WTC11 (cell line): ENCODE data around the gene SLC22A12. TPM values are rescaled to one million over a fixed set of nuclear protein-coding genes. Genes with fewer than 3 reads are reported as not detected.

Source experiments
- ATAC-seq: fragments of 200-7000 bp; cut with Tn5 transposase; 2 replicates; pipeline ENCODE4 v1.10.0; 2021; ENCODE audit warnings: mild to moderate bottlenecking, moderate library complexity
- CTCF ChIA-PET: fragments of 300-600 bp; sonication (Branson Sonifier 250); formaldehyde crosslinking; loops from one replicate; lab custom pipeline; 2021; ENCODE audit warnings: antibody characterized with exemption; lab: Charles Lee
- POLR2A ChIA-PET: fragments of 350-600 bp; sonication (Branson Sonifier 250); formaldehyde crosslinking; loops from one replicate; lab custom pipeline; 2021; ENCODE audit warnings: antibody characterized with exemption; lab: Charles Lee
- DNase-seq: peaks from one replicate; pipeline ENCODE4 v3.0.0; 2021; ENCODE audit warnings: low spot score
- H3K27ac Mint-ChIP-seq: 2 replicates; pipeline ENCODE4 v1.8.0; 2021; ENCODE audit warnings: mixed read lengths
- H3K27me3 Mint-ChIP-seq: 2 replicates; pipeline ENCODE4 v1.8.0; 2021; ENCODE audit warnings: low read depth, mild to moderate bottlenecking, moderate library complexity, mixed read lengths
- H3K36me3 Mint-ChIP-seq: 2 replicates; pipeline ENCODE4 v1.8.0; 2021; ENCODE audit warnings: mixed read lengths
- H3K4me1 Mint-ChIP-seq: 2 replicates; pipeline ENCODE4 v1.8.0; 2022; ENCODE audit warnings: mixed read lengths
- H3K4me3 Mint-ChIP-seq: 2 replicates; pipeline ENCODE4 v1.8.0; 2021; ENCODE audit warnings: mild to moderate bottlenecking, moderate library complexity, mixed read lengths
- H3K9me3 Mint-ChIP-seq: 2 replicates; pipeline ENCODE4 v1.8.0; 2021; ENCODE audit warnings: mixed read lengths
- ARID4B ChIP-seq: sonication (generic); formaldehyde crosslinking; IDR thresholded peaks from 2 replicates; pipeline ENCODE4 v1.8.0; 2023; ENCODE audit warnings: missing genetic modification reagents, mild to moderate bottlenecking, borderline replicate concordance
- ATF1 ChIP-seq: sonication (generic); formaldehyde crosslinking; IDR thresholded peaks from 2 replicates; pipeline ENCODE4 v1.8.1; 2023; ENCODE audit warnings: mild to moderate bottlenecking, moderate library complexity, missing genetic modification reagents
- CBFB ChIP-seq: sonication (generic); formaldehyde crosslinking; IDR thresholded peaks from 2 replicates; pipeline ENCODE4 v1.8.1; 2022; ENCODE audit warnings: mild to moderate bottlenecking, low read depth, missing genetic modification reagents
- CDX4 ChIP-seq: fragments of 250-450 bp; sonication (Bioruptor Pico); IDR thresholded peaks from 2 replicates; pipeline ENCODE4 v1.9.0; 2021; ENCODE audit warnings: moderate library complexity, mild to moderate bottlenecking, inconsistent platforms, borderline replicate concordance
- ESRRA ChIP-seq: sonication (generic); formaldehyde crosslinking; IDR thresholded peaks from 2 replicates; pipeline ENCODE4 v1.8.1; 2022; ENCODE audit warnings: mild to moderate bottlenecking, missing genetic modification reagents, borderline replicate concordance
- ETV6 ChIP-seq: sonication (generic); formaldehyde crosslinking; IDR thresholded peaks from 2 replicates; pipeline ENCODE4 v1.8.1; 2022; ENCODE audit warnings: mild to moderate bottlenecking, missing genetic modification reagents
- GTF2I ChIP-seq: fragments of 250-450 bp; sonication (Bioruptor Pico); conservative IDR thresholded peaks from 2 replicates; pipeline ENCODE4 v1.4.0; 2021; ENCODE audit warnings: mild to moderate bottlenecking
- IRF2 ChIP-seq: sonication (generic); formaldehyde crosslinking; IDR thresholded peaks from 2 replicates; pipeline ENCODE4 v1.8.0; 2022; ENCODE audit warnings: low read depth, missing genetic modification reagents, borderline replicate concordance
- MXD4 ChIP-seq: fragments of 250-450 bp; sonication (Bioruptor Pico); IDR thresholded peaks from 2 replicates; pipeline ENCODE4 v1.8.0; 2021; ENCODE audit warnings: mild to moderate bottlenecking, moderate library complexity, borderline replicate concordance
- PREB ChIP-seq: sonication (generic); formaldehyde crosslinking; IDR thresholded peaks from 2 replicates; pipeline ENCODE4 v1.8.1; 2022; ENCODE audit warnings: mild to moderate bottlenecking, missing genetic modification reagents, moderate library complexity, borderline replicate concordance
- PRRX2 ChIP-seq: fragments of 250-450 bp; sonication (Bioruptor Pico); IDR thresholded peaks from 2 replicates; pipeline ENCODE4 v1.8.0; 2021; ENCODE audit warnings: mild to moderate bottlenecking
- RORB ChIP-seq: fragments of 250-450 bp; sonication (Bioruptor Pico); IDR thresholded peaks from 2 replicates; pipeline ENCODE4 v1.9.0; 2021; ENCODE audit warnings: mild to moderate bottlenecking
- USF2 ChIP-seq: sonication (generic); formaldehyde crosslinking; IDR thresholded peaks from 2 replicates; pipeline ENCODE4 v1.8.1; 2023; ENCODE audit warnings: mild to moderate bottlenecking, missing genetic modification reagents, moderate library complexity
- ZNF121 ChIP-seq: sonication (generic); formaldehyde crosslinking; IDR thresholded peaks from 2 replicates; pipeline ENCODE4 v1.8.0; 2023; ENCODE audit warnings: missing genetic modification reagents
- ZNF671 ChIP-seq: fragments of 250-450 bp; sonication (Bioruptor Pico); IDR thresholded peaks from 2 replicates; pipeline ENCODE4 v1.8.0; 2021; ENCODE audit warnings: mild to moderate bottlenecking
- total RNA-seq: library from RNA; stranded (reverse); gene quantifications from 3 replicates; pipeline ENCODE4 v1.2.3, GENCODE V29; 2021
- TF ChIP-seq, protein P1 (sequence below): sonication (generic); formaldehyde crosslinking; IDR thresholded peaks from 2 replicates; pipeline ENCODE4 v1.8.1; 2023; ENCODE audit warnings: mild to moderate bottlenecking, missing genetic modification reagents, moderate library complexity
- TF ChIP-seq, protein P2 (sequence below): fragments of 250-450 bp; sonication (Bioruptor Pico); IDR thresholded peaks from 2 replicates; pipeline ENCODE4 v2.1.2; 2022; ENCODE audit warnings: mild to moderate bottlenecking, moderate library complexity
- TF ChIP-seq, protein P3 (sequence below): sonication (generic); formaldehyde crosslinking; IDR thresholded peaks from 2 replicates; pipeline ENCODE4 v1.8.0; 2022; ENCODE audit warnings: missing genetic modification reagents
- TF ChIP-seq, protein P4 (sequence below): sonication (generic); formaldehyde crosslinking; IDR thresholded peaks from 2 replicates; pipeline ENCODE4 v1.8.1; 2022; ENCODE audit warnings: missing genetic modification reagents, borderline replicate concordance

Gene SLC22A12
- total RNA-seq, 1 experiment from 2014 or later, result not detected

DNA sequence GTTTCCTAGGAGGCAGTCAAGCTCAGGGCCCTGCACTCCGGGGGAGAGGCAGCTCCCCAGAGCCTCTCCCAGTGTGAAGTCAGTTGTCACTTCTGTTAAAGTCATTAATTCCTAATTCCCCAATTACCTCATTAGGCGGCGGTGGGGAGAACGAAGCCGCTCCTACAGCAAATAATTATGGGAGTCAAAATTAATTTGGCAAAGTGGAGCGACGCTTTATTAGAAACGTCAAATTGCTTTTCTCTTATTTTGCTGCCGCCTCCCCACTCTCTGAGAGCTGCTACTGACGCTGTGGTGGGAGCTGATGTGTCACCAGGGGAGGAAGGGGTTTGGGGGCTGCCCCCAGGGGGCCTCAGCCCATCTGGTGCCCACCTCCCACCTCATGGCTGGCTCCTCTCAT, 41.6 kb downstream of the SLC22A12 start (continued):
- TF ChIP-seq, protein P1, sequence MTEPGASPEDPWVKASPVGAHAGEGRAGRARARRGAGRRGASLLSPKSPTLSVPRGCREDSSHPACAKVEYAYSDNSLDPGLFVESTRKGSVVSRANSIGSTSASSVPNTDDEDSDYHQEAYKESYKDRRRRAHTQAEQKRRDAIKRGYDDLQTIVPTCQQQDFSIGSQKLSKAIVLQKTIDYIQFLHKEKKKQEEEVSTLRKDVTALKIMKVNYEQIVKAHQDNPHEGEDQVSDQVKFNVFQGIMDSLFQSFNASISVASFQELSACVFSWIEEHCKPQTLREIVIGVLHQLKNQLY, result no peak
- TF ChIP-seq RORB (CRISPR knock-in tag), result no peak
- TF ChIP-seq MXD4 (CRISPR knock-in tag), result no peak
- TF ChIP-seq CBFB (CRISPR knock-in tag), result no peak
- TF ChIP-seq ZNF121 (CRISPR knock-in tag), result no peak
- no peak for TF ChIP-seq GTF2I (CRISPR knock-in tag)
- no peak for TF ChIP-seq ATF1
- TF ChIP-seq, protein P2, sequence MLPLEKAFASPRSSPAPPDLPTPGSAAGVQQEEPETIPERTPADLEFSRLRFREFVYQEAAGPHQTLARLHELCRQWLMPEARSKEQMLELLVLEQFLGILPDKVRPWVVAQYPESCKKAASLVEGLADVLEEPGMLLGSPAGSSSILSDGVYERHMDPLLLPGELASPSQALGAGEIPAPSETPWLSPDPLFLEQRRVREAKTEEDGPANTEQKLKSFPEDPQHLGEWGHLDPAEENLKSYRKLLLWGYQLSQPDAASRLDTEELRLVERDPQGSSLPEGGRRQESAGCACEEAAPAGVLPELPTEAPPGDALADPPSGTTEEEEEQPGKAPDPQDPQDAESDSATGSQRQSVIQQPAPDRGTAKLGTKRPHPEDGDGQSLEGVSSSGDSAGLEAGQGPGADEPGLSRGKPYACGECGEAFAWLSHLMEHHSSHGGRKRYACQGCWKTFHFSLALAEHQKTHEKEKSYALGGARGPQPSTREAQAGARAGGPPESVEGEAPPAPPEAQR (CRISPR knock-in tag), result no peak
- no peak for TF ChIP-seq ESRRA (CRISPR knock-in tag)
- no peak for TF ChIP-seq USF2 (CRISPR knock-in tag)
- no peak for TF ChIP-seq ARID4B (CRISPR knock-in tag)
- TF ChIP-seq, all 79 proteins: peak for 0

DNA sequence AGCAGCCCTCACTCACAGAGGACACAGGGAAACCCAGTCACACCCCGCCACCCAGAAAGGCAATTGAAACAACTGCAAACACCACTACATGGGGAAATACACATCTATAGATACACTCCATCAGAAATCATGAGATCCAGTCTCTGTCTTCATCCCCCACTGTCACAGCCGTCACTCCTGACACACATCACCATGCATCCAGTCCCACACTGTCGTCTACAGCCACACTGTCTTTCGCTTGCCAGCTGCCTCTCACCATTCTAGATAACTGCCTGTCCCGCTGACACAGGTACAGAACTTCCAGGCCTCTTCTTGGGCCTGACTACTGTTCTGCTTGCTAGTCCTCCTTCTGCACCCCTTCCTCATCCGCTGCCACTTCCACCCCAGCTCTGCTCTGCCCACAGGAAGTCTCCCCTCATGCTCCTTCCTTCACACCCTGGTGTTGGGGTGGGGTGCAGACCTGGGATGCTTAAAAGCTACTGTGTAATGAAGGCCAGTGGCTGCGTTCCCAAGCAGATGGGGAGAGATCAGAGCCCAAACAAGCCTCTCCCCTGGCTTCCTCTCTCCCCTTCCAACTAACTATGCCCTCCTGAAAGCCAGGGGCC, 42.6 kb downstream of the SLC22A12 start:
- Mint-ChIP-seq H3K36me3 (no peaks in the 10 kb centered on the region), H3K4me1 (peaks cover 15% of the 10 kb centered on the region), H3K9me3 (no peaks in the 10 kb centered on the region), H3K27ac (no peak overlapping the region), H3K4me3 (no peak overlapping the region), H3K27me3 (peaks cover 80% of the 10 kb centered on the region)
- POLR2A ChIA-PET, result no interaction called here
- ATAC-seq (no peak), DNase-seq (no peak)
- CTCF ChIA-PET, result interaction anchor here (7.7 kb wide), 1 partner anchor 17 kb away, joined by 194 read pairs; no protein-coding TSS in a partner anchor
- TF ChIP-seq IRF2 (no peak), ESRRA (CRISPR knock-in tag) (no peak), ETV6 (no peak), ZNF671 (CRISPR knock-in tag) (no peak), CDX4 (CRISPR knock-in tag) (no peak), PREB (CRISPR knock-in tag) (no peak), PRRX2 (CRISPR knock-in tag) (no peak)
- TF ChIP-seq, protein P3, sequence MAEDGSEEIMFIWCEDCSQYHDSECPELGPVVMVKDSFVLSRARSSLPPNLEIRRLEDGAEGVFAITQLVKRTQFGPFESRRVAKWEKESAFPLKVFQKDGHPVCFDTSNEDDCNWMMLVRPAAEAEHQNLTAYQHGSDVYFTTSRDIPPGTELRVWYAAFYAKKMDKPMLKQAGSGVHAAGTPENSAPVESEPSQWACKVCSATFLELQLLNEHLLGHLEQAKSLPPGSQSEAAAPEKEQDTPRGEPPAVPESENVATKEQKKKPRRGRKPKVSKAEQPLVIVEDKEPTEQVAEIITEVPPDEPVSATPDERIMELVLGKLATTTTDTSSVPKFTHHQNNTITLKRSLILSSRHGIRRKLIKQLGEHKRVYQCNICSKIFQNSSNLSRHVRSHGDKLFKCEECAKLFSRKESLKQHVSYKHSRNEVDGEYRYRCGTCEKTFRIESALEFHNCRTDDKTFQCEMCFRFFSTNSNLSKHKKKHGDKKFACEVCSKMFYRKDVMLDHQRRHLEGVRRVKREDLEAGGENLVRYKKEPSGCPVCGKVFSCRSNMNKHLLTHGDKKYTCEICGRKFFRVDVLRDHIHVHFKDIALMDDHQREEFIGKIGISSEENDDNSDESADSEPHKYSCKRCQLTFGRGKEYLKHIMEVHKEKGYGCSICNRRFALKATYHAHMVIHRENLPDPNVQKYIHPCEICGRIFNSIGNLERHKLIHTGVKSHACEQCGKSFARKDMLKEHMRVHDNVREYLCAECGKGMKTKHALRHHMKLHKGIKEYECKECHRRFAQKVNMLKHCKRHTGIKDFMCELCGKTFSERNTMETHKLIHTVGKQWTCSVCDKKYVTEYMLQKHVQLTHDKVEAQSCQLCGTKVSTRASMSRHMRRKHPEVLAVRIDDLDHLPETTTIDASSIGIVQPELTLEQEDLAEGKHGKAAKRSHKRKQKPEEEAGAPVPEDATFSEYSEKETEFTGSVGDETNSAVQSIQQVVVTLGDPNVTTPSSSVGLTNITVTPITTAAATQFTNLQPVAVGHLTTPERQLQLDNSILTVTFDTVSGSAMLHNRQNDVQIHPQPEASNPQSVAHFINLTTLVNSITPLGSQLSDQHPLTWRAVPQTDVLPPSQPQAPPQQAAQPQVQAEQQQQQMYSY (CRISPR knock-in tag), result no peak
- TF ChIP-seq, protein P2 (CRISPR knock-in tag), result no peak
- TF ChIP-seq, protein P4, sequence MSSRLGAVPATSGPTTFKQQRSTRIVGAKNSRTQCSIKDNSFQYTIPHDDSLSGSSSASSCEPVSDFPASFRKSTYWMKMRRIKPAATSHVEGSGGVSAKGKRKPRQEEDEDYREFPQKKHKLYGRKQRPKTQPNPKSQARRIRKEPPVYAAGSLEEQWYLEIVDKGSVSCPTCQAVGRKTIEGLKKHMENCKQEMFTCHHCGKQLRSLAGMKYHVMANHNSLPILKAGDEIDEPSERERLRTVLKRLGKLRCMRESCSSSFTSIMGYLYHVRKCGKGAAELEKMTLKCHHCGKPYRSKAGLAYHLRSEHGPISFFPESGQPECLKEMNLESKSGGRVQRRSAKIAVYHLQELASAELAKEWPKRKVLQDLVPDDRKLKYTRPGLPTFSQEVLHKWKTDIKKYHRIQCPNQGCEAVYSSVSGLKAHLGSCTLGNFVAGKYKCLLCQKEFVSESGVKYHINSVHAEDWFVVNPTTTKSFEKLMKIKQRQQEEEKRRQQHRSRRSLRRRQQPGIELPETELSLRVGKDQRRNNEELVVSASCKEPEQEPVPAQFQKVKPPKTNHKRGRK (CRISPR knock-in tag), result no peak
